GM21526 (cell line): Measurements from ENCODE around the gene TTC28.
"Not testable (repeated sequence)": the region's sequence is repeated elsewhere in the genome, so short reads cannot be mapped to it uniquely, and the experiment has no call there.

Source experiments
- ATAC-seq: cut with Tn5 transposase; IDR thresholded peaks from one replicate; pipeline ENCODE4 v1.9.1; 2021; ENCODE audit warnings: moderate library complexity; ENCODE audit not compliant: unreplicated experiment, low FRiP score

The TTC28 gene

DNA sequence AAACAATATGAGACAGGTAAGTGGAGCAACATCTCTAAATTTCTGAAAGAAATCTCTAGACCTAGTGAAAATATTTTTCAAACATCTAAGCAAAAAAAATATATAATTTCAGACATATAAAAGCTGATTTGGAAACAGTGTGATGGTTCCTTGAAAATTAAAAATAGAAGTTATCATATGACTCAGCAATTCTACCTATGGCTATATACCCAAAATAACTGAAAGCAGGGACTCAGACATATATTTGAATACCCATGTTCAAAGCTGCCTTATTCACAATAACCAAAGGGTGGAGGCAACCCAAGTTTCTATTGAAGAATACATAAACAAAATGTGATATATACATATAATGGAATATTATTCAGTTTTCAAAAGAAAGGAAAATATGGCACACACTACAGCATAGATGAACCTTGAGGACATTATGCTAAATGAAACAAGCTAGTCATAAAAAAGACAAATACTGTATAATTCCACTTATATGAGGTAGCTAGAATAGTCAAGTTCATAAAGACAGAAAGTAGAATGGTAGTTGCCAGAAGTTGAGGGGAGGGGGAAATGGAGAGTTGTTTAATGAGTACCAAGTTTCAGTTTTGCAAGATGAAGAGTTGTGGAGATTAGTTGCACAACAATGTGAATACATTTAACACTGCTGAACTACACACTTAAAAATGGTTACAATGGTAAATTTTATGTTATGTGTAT, 300.4 kb downstream of the TTC28 start:
- no peak for ATAC-seq

DNA sequence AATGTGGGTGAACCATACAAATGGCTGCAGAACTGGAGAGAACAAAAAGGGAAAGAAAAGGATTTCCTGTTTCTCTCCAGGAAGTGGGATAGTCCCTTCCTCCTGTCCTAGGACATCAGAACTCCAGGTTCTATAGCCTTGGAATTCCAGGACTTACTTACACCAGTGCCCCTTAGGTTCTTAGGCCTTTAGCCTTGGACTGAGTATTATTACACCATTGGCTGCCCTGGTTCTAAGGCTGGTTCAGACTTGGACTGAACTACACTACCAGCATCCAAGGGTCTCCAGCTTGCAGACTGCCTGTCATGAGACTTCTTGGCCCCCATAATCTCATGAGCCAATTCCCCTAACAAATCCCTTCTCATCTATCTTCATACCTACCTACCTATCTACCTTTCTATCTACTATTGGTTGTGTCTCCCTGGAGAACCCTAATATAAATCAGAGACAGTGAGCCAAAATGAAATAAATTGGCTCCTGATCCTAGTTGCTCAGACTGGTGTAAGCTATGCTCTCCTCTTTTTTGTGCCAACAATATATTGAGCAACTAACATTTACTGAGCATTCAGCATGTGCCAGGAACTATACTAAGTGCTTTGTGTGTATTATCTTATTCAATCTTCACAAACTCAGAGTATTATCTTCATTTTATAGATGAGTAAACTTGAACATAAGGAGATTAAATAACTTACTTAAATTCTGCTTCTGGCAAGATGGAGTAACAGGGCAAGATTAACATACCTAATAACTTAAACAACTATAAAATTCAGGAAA, 303.7 kb downstream of the TTC28 start:
- no peak for ATAC-seq

DNA sequence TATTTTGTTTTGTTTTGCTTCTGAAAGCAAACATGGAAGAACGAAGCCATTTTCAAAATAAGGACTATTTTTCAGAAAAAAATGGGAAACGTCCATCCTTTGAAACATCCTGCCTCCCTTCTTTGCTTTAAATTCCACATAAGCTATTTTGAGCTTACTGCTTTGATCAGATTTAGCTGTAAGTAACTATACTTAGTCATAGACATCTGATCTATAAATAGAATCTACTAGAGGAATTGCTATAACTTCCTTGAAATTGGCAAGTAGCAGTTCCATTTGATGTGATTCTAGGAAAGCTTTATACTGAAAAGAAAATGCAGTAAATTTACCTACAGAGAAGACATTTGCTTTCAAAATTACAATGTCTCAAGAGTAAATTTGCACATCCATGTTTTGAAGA, 305.8 kb downstream of the TTC28 start:
- ATAC-seq: no peak

DNA sequence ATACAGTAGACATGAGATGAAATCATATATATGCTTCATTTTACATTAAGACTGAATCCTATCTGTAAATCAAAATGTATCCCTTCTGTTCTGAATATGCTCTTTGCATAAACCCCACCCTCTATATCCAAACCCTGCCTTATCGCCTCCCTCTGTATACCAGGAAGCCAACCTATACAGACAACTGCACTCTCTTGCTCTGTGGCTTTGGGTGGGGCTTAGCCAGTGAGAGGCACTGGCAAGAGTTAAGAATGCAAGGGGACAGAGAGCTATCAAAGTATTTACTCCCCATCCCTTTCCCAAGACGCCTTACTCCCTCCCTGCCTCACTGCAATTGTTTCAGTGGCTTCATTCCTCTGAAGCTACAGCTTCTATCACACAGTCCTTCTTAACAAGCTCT, 309.8 kb downstream of the TTC28 start:
- ATAC-seq: no peak

DNA sequence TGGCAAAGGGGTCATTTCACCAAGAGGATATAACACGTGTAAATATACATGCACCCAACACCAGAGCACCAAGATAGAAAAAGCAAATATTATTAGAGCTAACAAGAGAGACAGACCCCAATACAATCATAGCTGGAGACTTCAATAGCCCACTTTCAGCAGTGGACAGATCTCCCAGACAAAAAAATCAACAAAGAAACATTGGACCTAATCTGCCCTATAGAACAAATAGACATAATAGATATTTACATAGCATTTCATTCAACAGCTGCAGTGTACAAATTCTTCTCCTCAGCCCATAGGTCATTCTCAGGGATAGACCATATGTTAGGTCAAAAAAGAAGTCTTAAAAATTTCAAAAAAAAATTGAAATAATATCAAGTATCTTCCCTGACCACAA, 312.8 kb downstream of the TTC28 start:
- no peak for ATAC-seq

DNA sequence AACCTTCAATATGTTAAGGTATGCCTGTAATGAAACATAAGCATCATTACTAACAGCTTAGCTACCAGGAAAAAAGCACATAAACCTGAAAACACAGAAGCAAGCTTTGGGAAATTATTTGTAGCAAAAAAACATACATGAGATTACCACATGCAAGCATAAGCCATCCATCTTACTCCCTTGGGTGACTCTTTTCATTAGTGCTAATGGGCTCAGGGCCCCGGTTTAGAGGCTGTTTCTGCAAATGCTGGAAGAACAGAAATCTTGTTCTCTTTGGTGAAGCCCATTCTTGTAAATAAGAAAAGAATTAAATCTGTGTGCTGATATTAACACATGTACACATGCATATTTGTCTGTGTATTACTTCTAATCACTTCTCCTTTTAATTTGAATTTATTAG, 314.3 kb downstream of the TTC28 start:
- no peak for ATAC-seq

DNA sequence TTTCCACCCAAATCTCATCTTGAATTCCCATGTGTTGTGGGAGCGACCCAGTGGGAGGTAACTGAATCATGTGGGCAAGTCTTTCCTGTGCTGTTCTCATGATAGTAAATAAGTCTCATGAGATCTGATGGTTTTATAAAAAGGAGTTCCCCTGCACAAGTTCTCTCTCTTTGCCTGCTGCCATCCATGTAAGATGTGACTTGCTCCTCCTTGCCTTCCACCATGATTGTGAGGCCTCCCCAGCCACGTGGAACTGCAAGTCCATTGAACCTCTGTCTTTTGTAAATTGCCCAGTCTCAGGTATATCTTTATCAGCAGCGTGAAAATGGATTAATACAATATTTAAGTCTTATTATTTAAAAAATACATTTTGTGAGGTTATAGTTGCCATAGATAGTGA, 315.5 kb downstream of the TTC28 start:
- ATAC-seq: not testable (repeated sequence)

DNA sequence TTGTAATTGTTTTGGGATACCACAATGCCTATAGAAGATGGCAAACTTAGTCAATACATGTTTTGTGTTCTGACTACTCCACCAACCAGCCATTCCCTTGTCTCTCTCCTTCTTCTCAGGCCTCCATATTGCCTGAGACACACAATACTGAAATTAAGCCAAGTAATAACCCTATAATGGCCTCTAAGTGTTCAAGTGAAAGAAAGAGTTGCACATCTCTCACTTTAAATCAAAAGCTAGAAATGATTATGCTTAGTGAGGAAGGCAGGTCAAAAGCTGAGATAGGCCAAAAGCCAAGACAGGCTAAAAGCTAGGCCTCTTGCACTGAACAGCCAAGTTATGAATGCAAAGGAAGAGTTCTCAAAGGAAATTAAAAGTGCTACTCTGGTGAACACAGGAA, 318.7 kb downstream of the TTC28 start:
- ATAC-seq: no peak

DNA sequence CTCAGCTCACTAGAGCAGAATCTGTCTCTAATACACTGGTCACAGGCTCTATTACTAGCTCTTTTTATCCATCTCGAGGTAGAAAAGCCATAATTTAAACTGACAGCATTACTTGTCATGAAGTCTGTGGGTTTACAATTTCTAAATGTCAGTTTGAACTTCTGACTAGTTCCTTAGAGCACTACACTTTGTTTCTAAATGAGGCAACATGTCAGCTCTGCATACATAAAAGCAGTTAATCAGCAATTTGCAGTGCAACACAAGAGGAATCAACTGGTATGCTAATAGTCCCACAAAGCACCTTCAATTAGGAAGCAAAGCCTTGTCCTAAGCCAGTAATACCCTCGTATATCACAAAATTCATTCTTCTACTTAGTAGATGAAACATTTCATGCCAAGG, 321.3 kb downstream of the TTC28 start:
- ATAC-seq: no peak

DNA sequence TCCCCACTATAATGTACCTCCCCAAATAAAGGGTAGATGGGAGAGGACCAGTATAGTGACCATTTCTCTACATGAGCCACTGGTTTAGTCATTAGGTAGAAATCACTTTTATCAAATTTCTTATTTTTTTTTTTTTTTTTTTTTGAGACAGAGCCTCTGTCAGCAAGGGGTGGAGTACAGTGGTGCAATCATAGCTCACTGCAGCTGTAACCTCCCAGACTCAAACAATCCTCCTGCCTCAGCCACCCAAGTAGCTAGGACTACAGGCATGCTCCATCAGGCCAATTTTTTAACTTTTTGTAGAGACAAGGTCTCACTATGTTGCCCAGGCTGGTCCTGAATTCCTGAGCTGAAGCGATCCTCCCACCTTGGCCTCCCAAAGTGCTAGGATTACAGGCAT, 322.4 kb downstream of the TTC28 start:
- ATAC-seq: no peak

DNA sequence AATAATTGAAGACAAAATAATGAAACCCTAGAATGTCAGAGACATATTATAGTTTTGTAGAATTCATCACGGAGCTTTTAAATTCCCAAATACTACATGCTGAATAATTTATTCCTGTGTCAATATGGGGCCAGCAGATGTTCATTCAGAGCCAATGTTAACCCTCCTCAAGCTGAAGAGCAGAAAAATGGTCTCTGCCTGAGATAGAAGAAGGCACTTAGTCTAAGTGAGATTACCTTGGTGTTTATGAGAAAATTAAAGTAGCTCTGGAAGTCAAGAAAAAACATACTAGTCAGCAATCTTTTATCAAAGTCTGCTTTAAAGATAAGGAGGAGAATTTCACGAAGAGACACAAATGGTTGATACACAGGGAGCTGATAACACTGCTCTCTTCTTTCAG, 328.2 kb downstream of the TTC28 start:
- no peak for ATAC-seq

DNA sequence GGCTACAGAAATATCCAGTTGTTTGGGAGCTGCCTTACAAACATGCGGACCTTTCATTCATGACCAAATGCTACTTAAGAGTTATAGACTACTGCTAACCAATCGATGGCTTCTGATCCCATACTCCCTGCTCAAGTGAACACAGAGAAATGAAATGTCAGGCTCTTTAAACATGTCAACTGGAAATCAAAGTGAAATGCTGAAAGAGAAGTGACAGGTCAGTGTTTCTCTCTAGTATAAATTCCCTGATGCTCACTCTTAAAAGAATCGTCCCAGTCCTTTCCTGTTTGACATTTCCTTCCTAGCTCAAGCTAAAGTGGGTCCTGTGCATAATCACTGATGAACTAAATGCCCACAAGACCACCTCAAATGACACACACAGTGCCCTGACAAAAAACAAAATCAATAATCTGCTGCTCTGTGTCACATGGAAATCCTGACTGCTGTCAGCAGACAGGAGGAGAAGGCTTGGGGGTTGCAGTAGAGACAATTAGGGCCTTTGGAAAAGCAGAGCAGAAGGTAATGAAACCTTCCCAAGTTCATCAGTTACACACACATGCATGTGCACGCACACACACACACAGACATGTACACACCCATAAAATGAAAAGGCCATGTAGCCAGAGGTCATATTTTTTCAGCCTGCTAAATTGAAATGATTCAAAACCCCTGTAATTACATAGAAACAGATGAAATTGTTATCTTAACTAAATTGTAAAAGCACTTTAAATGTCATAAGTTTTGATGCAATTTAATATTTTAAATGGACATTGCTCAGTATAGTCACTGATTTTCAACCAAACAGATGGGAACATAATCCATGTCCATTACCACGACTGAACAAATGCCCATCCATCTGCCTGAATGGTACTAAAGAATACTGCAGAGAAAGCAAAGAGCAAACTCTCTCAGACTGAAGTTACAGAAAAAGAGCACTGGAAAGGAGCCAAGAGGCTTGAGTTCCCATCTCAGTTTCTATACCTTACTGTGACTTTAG, 330.7 kb downstream of the TTC28 start:
- no peak for ATAC-seq

DNA sequence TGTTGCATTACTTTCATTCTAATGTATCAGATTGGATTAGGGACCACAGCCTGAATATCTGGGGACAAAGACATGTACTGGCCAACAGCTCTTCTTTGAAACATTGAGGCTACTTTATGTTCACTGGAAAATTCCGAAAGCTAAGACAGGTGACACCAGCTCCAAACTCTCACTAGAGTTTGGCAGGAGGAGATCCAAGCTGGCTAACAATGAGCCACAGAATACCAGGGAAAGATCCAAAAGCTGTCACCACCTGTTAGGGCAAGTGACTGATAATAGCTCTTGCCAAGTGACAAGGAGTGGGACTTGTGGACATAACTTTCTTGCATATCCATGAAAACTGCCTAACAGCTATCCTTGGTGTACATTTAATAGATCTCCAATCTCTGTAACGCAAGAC, 333.3 kb downstream of the TTC28 start:
- ATAC-seq: no peak

DNA sequence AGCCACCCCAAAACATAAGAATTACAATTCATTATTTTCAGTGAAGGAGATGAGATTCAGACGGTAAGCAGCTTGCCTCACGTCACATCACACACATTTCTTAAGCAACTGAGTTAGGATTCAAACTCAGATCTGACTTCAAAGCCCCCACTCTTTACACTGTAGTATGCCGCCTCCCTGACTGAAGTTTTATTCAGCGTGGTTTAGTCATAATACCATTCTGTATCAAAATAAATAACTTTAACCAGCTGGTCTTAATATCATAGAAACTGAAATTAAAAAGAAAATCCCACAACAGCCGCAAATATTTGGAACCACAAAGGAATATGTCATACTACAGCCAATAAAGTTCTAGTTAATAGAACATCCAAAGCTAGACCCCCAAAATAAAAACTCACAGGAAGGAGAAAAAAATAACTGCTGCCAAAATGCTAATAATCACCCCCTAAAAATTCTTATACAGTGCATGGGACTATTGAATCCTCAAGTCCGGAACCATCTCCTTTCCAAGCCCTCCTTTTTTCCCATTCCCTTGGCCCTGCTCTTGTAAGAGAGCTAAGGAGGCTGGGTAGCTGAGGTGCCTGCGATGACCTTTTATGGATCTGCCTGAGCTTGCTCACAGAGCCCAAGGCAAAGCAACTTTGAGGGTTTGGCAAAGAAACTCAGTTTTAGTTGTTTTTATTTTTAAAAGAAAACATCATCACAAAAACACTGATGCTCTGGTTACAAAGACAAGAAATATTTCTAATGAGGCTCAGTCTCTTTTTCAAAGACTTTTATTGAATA, 334.5 kb downstream of the TTC28 start:
- ATAC-seq: no peak

DNA sequence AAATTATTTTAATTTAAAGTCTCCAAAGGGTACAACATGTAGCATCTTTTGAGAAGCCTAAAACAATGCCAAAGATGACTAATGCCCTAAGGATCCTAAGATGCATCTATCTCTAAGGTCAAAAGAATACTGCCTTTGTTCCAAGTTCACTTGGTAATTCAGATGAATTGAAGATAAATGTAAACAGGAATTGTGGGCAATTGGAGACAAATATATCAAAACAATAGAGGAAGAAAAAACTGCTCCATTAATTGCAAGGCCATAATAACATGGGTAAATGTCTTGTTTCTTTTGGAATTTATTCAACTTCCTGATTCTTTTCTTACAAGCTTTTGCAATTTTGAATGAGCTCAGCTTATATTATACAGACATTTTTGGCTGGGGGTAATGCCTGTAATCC, 338.6 kb downstream of the TTC28 start:
- ATAC-seq: no peak

DNA sequence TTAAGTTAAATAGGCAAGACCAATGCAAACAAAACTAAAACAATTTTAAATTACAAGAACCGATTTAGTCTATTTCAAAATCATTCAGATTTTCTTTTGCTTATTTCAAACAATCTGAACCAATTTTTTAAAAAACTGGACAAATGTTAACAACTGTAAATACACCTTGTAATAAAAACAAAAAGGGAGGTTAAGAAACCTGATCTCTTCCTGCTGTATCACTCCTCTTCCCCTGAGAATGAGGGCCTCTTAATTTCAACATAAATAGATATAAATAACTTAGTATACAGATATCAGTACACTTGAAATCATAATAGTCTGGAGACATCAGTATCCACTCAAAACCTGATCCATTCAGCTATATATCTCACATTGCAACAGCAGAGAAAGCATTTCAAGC, 346.6 kb downstream of the TTC28 start:
- no peak for ATAC-seq

DNA sequence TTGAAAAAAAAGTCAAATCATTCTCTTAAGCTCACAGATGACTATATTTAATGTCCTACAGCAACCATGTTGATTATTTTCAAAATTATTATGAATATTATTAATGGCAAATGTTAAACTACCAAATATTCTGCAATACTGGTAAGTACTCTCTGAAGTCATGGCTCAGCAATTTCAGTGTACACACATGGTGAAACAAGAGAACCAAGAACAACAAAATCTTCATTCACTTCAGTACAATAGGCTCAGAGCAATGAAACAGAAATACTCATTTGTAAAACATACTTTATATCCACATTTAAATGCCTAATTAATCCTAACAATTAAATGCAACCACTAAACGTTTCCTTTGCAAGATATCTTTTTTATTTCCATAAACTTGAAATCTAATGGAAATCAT, 347.2 kb downstream of the TTC28 start:
- ATAC-seq: no peak

DNA sequence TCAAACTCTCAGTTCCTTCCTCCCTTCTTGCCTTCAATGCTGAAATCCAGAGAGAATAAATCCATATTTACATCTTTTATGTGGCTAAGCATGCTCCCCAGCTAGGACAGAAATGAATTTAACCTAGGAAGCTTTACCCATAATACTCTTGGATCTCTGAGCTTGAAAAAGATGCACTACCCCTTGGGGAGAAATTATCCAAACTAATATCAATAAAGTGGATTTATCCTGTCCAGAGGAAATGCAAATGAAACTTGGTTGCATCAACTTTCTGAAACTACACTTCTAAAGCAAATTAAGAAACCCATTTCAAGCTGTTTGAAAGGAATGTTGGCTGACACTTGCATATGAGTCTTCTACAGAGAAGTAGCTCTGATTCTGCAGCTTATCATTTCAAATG, 347.9 kb downstream of the TTC28 start:
- no peak for ATAC-seq

DNA sequence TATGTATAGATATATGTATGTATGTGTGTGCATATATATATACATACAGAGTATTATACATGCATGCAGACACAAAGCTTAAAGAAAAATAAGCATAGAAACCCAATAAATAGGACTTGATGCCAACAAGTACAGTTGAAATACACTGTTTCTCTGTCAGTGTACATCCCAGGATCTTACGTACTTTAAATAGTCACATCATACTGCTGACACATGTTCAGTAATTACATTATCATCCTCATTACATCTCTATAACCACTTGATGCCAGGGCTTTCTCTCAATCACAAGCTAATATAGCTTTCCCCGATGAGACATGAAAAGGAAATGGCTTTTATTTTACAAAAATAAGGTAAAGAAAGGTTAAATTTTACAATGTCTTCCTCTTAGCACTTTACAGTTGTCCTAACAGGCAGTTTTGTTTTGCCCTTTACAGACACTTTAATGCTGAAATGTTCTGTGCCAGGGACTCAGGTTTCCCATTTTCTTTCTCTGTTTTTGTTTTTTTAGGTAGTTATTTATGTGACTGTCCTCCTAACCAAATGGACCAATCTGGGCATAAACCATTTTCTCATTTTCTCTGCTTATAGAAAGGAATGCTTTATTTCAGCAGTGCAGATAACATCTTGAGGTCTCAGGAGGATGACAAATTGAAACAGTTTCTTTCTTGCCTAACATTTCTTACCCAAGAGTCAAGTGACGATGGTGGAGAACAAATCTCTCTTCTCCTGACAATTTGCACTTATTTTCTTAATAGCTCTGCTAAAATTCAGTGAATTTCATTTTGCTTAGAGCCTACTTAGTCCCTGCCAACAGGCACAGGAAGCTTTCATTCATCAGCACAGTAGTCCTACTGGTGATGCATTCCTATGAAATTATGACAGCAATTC, 350.2 kb downstream of the TTC28 start:
- ATAC-seq: no peak
